Neural crest cell (in vitro differentiated cells): ENCODE results near the gene AKT3. TPM values are rescaled to one million over a fixed set of nuclear protein-coding genes. Genes with fewer than 3 reads are reported as not detected.

Experiments
- DNase-seq: peaks from one replicate; pipeline ENCODE4 v3.0.0; 2021; ENCODE audit warnings: low read depth, mixed read lengths, low spot score
- H3K27ac Mint-ChIP-seq: one replicate; pipeline ENCODE4 v1.8.0; 2021; ENCODE audit warnings: mild to moderate bottlenecking, mixed read lengths; ENCODE audit not compliant: unreplicated experiment
- H3K27me3 Mint-ChIP-seq: 2 replicates; pipeline ENCODE4 v1.8.0; 2021; ENCODE audit warnings: low read depth, mild to moderate bottlenecking, mixed read lengths
- H3K36me3 Mint-ChIP-seq: 2 replicates; pipeline ENCODE4 v1.8.0; 2021; ENCODE audit warnings: low read depth, mild to moderate bottlenecking, mixed read lengths
- H3K4me1 Mint-ChIP-seq: 2 replicates; pipeline ENCODE4 v1.8.0; 2021; ENCODE audit warnings: mixed read lengths
- H3K4me3 Mint-ChIP-seq: one replicate; pipeline ENCODE4 v1.8.0; 2021; ENCODE audit warnings: mild to moderate bottlenecking, mixed read lengths
- H3K9me3 Mint-ChIP-seq: 2 replicates; pipeline ENCODE4 v1.8.0; 2021; ENCODE audit warnings: mixed read lengths
- CTCF ChIP-seq: fragments of 200-600 bp; sonication (generic); conservative IDR thresholded peaks from 2 replicates; pipeline ENCODE4 v1.5.0; 2021; ENCODE audit warnings: antibody characterized with exemption, mild to moderate bottlenecking
- total RNA-seq: library from RNA; stranded (reverse); gene quantifications from 2 replicates; pipeline ENCODE4 v1.2.1, GENCODE V29; 2021

AKT3 gene
- total RNA-seq, 1 donor from 2014 or later: 38.2 TPM

- H3K27me3 Mint-ChIP-seq: no peaks in the 10 kb centered on the region
- peaks cover 2% of the 10 kb centered on the region for H3K36me3 Mint-ChIP-seq
- H3K27ac Mint-ChIP-seq: no peak overlapping the region
- H3K4me3 Mint-ChIP-seq: no peak overlapping the region
- no peak for TF ChIP-seq CTCF
- DNase-seq: no peak
- peaks cover 17% of the 10 kb centered on the region for H3K4me1 Mint-ChIP-seq
- H3K9me3 Mint-ChIP-seq: peaks cover 2% of the 10 kb centered on the region
Measured at GRCh38 chr1:243729956-243730355, 120.1 kb downstream of the AKT3 start.

GRCh38 chr1:243727503-243728203 is 122.4 kb downstream of the AKT3 start:
- H3K4me3 Mint-ChIP-seq: no peak overlapping the region
- peaks cover 2% of the 10 kb centered on the region for H3K36me3 Mint-ChIP-seq
- peaks cover 2% of the 10 kb centered on the region for H3K9me3 Mint-ChIP-seq
- H3K4me1 Mint-ChIP-seq: peaks cover 29% of the 10 kb centered on the region
- no peaks in the 10 kb centered on the region for H3K27me3 Mint-ChIP-seq
- no peak for TF ChIP-seq CTCF
- H3K27ac Mint-ChIP-seq: no peak overlapping the region
- no peak for DNase-seq

GRCh38 chr1:243726806-243727502 is 123.1 kb downstream of the AKT3 start:
- H3K36me3 Mint-ChIP-seq: peaks cover 2% of the 10 kb centered on the region
- no peak for TF ChIP-seq CTCF
- peaks cover 27% of the 10 kb centered on the region for H3K4me1 Mint-ChIP-seq
- no peak overlapping the region for H3K4me3 Mint-ChIP-seq
- H3K9me3 Mint-ChIP-seq: peaks cover 2% of the 10 kb centered on the region
- H3K27ac Mint-ChIP-seq: no peak overlapping the region
- no peaks in the 10 kb centered on the region for H3K27me3 Mint-ChIP-seq
- no peak for DNase-seq

DNA sequence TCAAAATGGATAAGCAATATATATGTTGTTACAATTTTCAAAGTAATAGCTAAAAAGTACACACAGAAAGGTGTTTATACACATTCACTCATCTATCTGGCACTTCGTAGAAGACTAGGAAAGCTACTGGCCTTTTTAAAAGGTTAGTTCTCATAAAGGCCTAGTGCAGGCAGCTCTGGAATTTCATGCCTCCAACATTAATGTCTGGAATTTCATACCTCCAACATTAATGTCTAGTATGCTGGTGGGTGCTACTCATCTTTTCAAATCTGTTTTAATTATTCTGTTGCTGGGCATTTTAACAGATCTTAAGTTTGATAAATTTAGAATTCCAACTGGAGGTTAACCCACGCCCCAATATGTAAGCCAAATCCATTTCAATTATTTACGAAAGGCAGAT is 124.2 kb downstream of the AKT3 start:
- H3K4me3 Mint-ChIP-seq: no peak overlapping the region
- peaks cover 4% of the 10 kb centered on the region for H3K36me3 Mint-ChIP-seq
- DNase-seq: no peak
- TF ChIP-seq CTCF: no peak
- no peak overlapping the region for H3K27ac Mint-ChIP-seq
- peaks cover 2% of the 10 kb centered on the region for H3K9me3 Mint-ChIP-seq
- H3K27me3 Mint-ChIP-seq: no peaks in the 10 kb centered on the region
- H3K4me1 Mint-ChIP-seq: peaks cover 24% of the 10 kb centered on the region

DNA sequence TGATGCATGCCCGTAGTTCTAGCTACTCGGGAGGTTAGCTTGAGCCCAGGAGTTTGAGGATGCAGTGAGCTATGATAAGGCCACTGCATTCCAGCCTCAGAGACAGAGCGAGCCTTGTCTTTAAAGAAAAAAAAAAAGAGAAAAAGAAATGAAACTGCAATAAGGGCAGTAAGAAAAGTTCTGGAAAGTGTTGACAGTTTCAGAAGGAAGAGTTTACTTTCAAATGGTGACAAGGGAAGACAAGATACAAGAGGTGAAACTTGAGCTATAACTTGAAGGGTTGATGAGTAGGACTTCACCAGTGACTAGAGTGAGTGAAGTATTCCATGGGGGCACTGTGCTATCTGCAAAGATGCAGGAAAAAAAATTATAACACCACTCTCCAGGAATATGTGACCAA is 125.0 kb downstream of the AKT3 start:
- no peak for DNase-seq
- no peak overlapping the region for H3K27ac Mint-ChIP-seq
- H3K36me3 Mint-ChIP-seq: peaks cover 3% of the 10 kb centered on the region
- H3K9me3 Mint-ChIP-seq: peaks cover 2% of the 10 kb centered on the region
- peaks cover 27% of the 10 kb centered on the region for H3K4me1 Mint-ChIP-seq
- TF ChIP-seq CTCF: no peak
- H3K27me3 Mint-ChIP-seq: no peaks in the 10 kb centered on the region
- H3K4me3 Mint-ChIP-seq: no peak overlapping the region
